Hepatocyte (in vitro differentiated cells): Measurements from ENCODE around the gene ARSK. TPM values are rescaled to one million over a fixed set of nuclear protein-coding genes. Genes with fewer than 3 reads are reported as not detected.
A peak's percentile ranks its signal among the peaks of the same experiment; 100 is the strongest.

Experiments
- DNase-seq: peaks from one replicate; pipeline ENCODE4 v3.0.0-alpha.2; 2016; ENCODE audit warnings: low spot score
- H2AFZ ChIP-seq: fragments of 200-600 bp; sonication (generic); 2 replicates; pipeline ENCODE4 v1.6.0; 2016; ENCODE audit warnings: antibody characterized with exemption, mild to moderate bottlenecking
- H3K27ac ChIP-seq: fragments of 200-600 bp; sonication (generic); 2 replicates; pipeline ENCODE4 v1.5.1; 2016; ENCODE audit warnings: mild to moderate bottlenecking
- H3K27me3 ChIP-seq: fragments of 200-600 bp; sonication (generic); 2 replicates; pipeline ENCODE4 v1.6.1; 2016
- H3K36me3 ChIP-seq: fragments of 200-600 bp; sonication (generic); replicated peaks from 2 replicates; pipeline ENCODE4 v1.5.1; 2016; ENCODE audit warnings: low read depth; ENCODE audit not compliant: insufficient read depth
- H3K4me1 ChIP-seq: fragments of 200-600 bp; sonication (generic); 2 replicates; pipeline ENCODE4 v1.5.1; 2016; ENCODE audit warnings: mild to moderate bottlenecking, moderate library complexity; ENCODE audit not compliant: insufficient read depth
- H3K4me2 ChIP-seq: fragments of 200-600 bp; sonication (generic); 2 replicates; pipeline ENCODE4 v1.6.0; 2016
- H3K4me3 ChIP-seq: fragments of 200-600 bp; sonication (generic); 2 replicates; pipeline ENCODE4 v1.5.1; 2016; ENCODE audit warnings: mild to moderate bottlenecking
- H3K79me2 ChIP-seq: fragments of 200-600 bp; sonication (generic); 2 replicates; pipeline ENCODE4 v1.6.0; 2017; ENCODE audit warnings: mild to moderate bottlenecking
- H3K9me2 ChIP-seq: fragments of 200-600 bp; sonication (generic); replicated peaks from 2 replicates; pipeline ENCODE4 v1.6.0; 2017; ENCODE audit warnings: mild to moderate bottlenecking; ENCODE audit not compliant: insufficient read depth
- H3K9me3 ChIP-seq: fragments of 200-600 bp; sonication (generic); 2 replicates; pipeline ENCODE4 v1.5.1; 2016; ENCODE audit warnings: low read depth, mild to moderate bottlenecking
- H4K20me1 ChIP-seq: fragments of 200-600 bp; sonication (generic); 2 replicates; pipeline ENCODE4 v1.6.0; 2016; ENCODE audit warnings: mild to moderate bottlenecking; ENCODE audit not compliant: insufficient read depth, poor library complexity, severe bottlenecking
- EZH2 ChIP-seq: fragments of 200-600 bp; sonication (generic); IDR thresholded peaks from 2 replicates; pipeline ENCODE4 v1.6.1; 2016; ENCODE audit warnings: antibody characterized with exemption, mild to moderate bottlenecking, borderline replicate concordance
- EZH2phosphoT487 ChIP-seq: fragments of 200-600 bp; sonication (generic); IDR thresholded peaks from one replicate; pipeline ENCODE4 v1.6.1; 2018; ENCODE audit warnings: antibody characterized with exemption, mild to moderate bottlenecking, low read depth, moderate library complexity; ENCODE audit not compliant: unreplicated experiment, severe bottlenecking
- WGBS: methylation state at CpG from one replicate; pipeline ENCODE4 v1.1.6; 2016; ENCODE audit warnings: low lambda C conversion rate; ENCODE audit errors: missing lambda C conversion rate; 5-methylcytosine and 5-hydroxymethylcytosine counted together
- polyA plus RNA-seq: library from polyadenylated mRNA; unstranded; fragments of >200 nt; fragmentation: Nextera tagmentation; extraction: Ambion mirVana; gene quantifications from 2 replicates; pipeline ENCODE4 v1.2.1, GENCODE V29; 2016
- total RNA-seq: library from RNA; depleted of rRNA; stranded (reverse); fragments of >200 nt; gene quantifications from 2 replicates; pipeline ENCODE4 v1.2.3, GENCODE V29; 2014
- TF ChIP-seq, protein P1 (sequence below): fragments of 200-600 bp; sonication (generic); IDR thresholded peaks from 2 replicates; pipeline ENCODE4 v1.5.1; 2016; ENCODE audit warnings: antibody characterized with exemption, mild to moderate bottlenecking; ENCODE audit not compliant: poor library complexity

ARSK gene
- total and polyA plus RNA-seq, 2 experiments from 2014 or later, result 12.8 to 15.1 TPM

GRCh38 chr5:95628933-95629332 is 74.0 kb downstream of the ARSK start:
- TF ChIP-seq EZH2phosphoT487 (no peak), EZH2 (no peak)
- TF ChIP-seq, protein P1, sequence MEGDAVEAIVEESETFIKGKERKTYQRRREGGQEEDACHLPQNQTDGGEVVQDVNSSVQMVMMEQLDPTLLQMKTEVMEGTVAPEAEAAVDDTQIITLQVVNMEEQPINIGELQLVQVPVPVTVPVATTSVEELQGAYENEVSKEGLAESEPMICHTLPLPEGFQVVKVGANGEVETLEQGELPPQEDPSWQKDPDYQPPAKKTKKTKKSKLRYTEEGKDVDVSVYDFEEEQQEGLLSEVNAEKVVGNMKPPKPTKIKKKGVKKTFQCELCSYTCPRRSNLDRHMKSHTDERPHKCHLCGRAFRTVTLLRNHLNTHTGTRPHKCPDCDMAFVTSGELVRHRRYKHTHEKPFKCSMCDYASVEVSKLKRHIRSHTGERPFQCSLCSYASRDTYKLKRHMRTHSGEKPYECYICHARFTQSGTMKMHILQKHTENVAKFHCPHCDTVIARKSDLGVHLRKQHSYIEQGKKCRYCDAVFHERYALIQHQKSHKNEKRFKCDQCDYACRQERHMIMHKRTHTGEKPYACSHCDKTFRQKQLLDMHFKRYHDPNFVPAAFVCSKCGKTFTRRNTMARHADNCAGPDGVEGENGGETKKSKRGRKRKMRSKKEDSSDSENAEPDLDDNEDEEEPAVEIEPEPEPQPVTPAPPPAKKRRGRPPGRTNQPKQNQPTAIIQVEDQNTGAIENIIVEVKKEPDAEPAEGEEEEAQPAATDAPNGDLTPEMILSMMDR, result no peak
- DNase-seq, result no peak
- Histone ChIP-seq H3K4me2 (no peak overlapping the region), H3K27ac (peak overlapping the region; percentile 22), H3K9me2 (no peaks in the 10 kb centered on the region), H3K4me1 (peaks cover 5% of the 10 kb centered on the region), H3K79me2 (no peaks in the 10 kb centered on the region), H3K9me3 (no peaks in the 10 kb centered on the region), H3K4me3 (no peak overlapping the region), H2AFZ (no peak overlapping the region), H3K36me3 (no peaks in the 10 kb centered on the region), H4K20me1 (no peaks in the 10 kb centered on the region), H3K27me3 (peaks cover 3% of the 10 kb centered on the region)
- WGBS, result 84% methylated on average over 1 of the region's 1 CpG

DNA sequence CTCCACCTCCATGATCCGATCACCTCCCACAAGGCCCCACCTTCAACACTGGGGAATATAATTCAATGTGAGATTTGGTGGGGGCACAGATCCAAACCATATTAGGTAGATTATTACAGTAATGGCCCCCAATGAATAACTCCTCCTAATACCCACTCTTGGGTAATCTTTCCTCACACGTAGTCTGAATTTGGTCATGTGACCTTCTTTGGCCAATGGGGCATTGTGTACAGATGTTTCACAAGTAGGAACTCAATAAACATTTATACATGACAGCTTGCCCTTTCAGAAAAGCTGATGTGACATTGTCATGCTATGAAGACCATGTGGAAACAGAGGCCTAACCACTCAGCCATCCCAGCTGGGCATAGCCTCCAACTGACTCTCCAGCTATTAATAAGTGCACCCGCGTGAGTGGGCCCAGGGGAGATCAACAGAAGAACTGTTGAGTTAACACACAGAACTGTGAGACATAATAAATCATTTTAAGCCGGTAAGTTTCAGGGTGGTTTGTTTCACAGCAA is 75.6 kb downstream of the ARSK start:
- Histone ChIP-seq H3K9me2 (no peaks in the 10 kb centered on the region), H3K4me3 (no peak overlapping the region), H3K27ac (peak overlapping the region; percentile 91), H3K4me1 (peaks cover 5% of the 10 kb centered on the region), H3K9me3 (no peaks in the 10 kb centered on the region), H3K27me3 (no peaks in the 10 kb centered on the region), H3K36me3 (no peaks in the 10 kb centered on the region), H3K4me2 (peak overlapping the region; percentile 3), H3K79me2 (no peaks in the 10 kb centered on the region), H4K20me1 (no peaks in the 10 kb centered on the region), H2AFZ (no peak overlapping the region)
- no peak for TF ChIP-seq EZH2phosphoT487
- TF ChIP-seq, protein P1, result no peak
- TF ChIP-seq EZH2, result no peak
- no peak for DNase-seq
- 96% methylated on average over 5 of the region's 5 CpGs for WGBS

DNA sequence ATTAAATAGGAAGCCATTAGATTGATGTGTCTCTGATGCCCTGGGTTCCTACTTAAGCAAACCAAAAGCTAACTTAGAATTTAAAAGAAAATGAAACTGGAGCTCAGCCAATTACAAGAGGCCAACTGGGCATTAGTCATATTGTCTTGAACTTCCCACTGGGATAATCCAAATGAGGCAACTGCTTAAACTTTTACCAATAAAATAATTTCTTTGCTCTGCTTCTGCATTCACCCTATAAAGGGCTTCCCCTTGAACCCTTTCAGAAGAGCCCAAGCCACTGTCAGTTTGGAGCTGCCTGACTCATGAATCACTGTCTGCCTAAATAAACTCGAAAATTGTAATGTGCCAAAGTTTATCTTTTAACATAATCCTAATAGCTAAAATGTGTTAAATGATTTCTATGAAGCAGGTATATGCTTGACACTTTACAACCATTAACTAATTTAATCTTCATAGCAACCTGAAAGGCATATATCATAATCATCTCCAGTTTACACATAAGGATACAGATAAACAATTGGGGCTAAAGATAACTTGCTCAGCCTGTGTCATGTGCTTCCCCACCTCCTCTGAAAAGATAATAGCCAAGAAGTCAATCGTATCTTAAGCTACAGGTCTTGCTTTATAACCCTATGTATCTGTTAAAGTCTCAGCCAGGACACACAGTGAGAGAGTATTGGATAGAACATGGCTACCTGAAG is 76.5 kb downstream of the ARSK start:
- DNase-seq, result peak; percentile 47
- Histone ChIP-seq H3K79me2 (no peaks in the 10 kb centered on the region), H3K9me2 (no peaks in the 10 kb centered on the region), H3K4me2 (peak overlapping the region; percentile 20), H3K36me3 (no peaks in the 10 kb centered on the region), H3K27ac (peak overlapping the region; percentile 91), H3K27me3 (no peaks in the 10 kb centered on the region), H3K9me3 (no peaks in the 10 kb centered on the region), H3K4me1 (peaks cover 5% of the 10 kb centered on the region), H4K20me1 (no peaks in the 10 kb centered on the region), H2AFZ (no peak overlapping the region), H3K4me3 (no peak overlapping the region)
- TF ChIP-seq EZH2 (no peak), EZH2phosphoT487 (no peak)
- TF ChIP-seq, protein P1, result no peak
- 36% methylated on average over 2 of the region's 2 CpGs for WGBS
